ENCODE data around the gene NR3C2. TPM values are rescaled to one million over a fixed set of nuclear protein-coding genes. Genes with fewer than 3 reads are reported as not detected.

NR3C2 gene
- total RNA-seq, 1 donor from 2014 or later: 11.5 TPM

- no peak for TF ChIP-seq CTCF (conservative IDR thresholded peaks at IDR 0.05)
- no peaks in the 10 kb centered on the region for H3K4me1 Mint-ChIP-seq (ENCODE audit: unreplicated experiment)
- no peaks in the 10 kb centered on the region for H3K27me3 Mint-ChIP-seq
- H3K36me3 Mint-ChIP-seq: no peaks in the 10 kb centered on the region
- H3K9me3 Mint-ChIP-seq: no peaks in the 10 kb centered on the region
- H3K4me3 Mint-ChIP-seq: no peak overlapping the region
- H3K27ac Mint-ChIP-seq: no peak overlapping the region
- DNase-seq (ENCODE audit: extremely low spot score, unreplicated experiment): no peak
Observed at GRCh38 chr4:148390311-148390710, 51.9 kb downstream of the NR3C2 start.

- Mint-ChIP-seq H3K9me3 (no peaks in the 10 kb centered on the region), H3K4me1 (ENCODE audit: unreplicated experiment) (peaks cover 8% of the 10 kb centered on the region), H3K27me3 (no peaks in the 10 kb centered on the region), H3K36me3 (no peaks in the 10 kb centered on the region), H3K27ac (no peak overlapping the region), H3K4me3 (no peak overlapping the region)
- DNase-seq (ENCODE audit: extremely low spot score, unreplicated experiment): no peak
- no peak for TF ChIP-seq CTCF (conservative IDR thresholded peaks at IDR 0.05)
Observed at GRCh38 chr4:148380291-148380690, 61.9 kb downstream of the NR3C2 start.

- Mint-ChIP-seq H3K4me3 (no peak overlapping the region), H3K9me3 (no peaks in the 10 kb centered on the region), H3K27ac (no peak overlapping the region), H3K36me3 (no peaks in the 10 kb centered on the region), H3K4me1 (ENCODE audit: unreplicated experiment) (peaks cover 8% of the 10 kb centered on the region), H3K27me3 (no peaks in the 10 kb centered on the region)
- TF ChIP-seq CTCF (conservative IDR thresholded peaks at IDR 0.05): no peak
- DNase-seq (ENCODE audit: extremely low spot score, unreplicated experiment): no peak
Observed at GRCh38 chr4:148376151-148376550, 66.1 kb downstream of the NR3C2 start.

GRCh38 chr4:148375584-148375983 lies 66.6 kb downstream of the NR3C2 start:
- Mint-ChIP-seq H3K27ac (no peak overlapping the region), H3K36me3 (no peaks in the 10 kb centered on the region), H3K4me3 (no peak overlapping the region), H3K27me3 (no peaks in the 10 kb centered on the region), H3K4me1 (ENCODE audit: unreplicated experiment) (peaks cover 8% of the 10 kb centered on the region), H3K9me3 (no peaks in the 10 kb centered on the region)
- no peak for DNase-seq (ENCODE audit: extremely low spot score, unreplicated experiment)
- TF ChIP-seq CTCF (conservative IDR thresholded peaks at IDR 0.05): no peak

GRCh38 chr4:148373093-148373492 lies 69.1 kb downstream of the NR3C2 start:
- no peak for TF ChIP-seq CTCF (conservative IDR thresholded peaks at IDR 0.05)
- no peaks in the 10 kb centered on the region for H3K9me3 Mint-ChIP-seq
- H3K4me1 Mint-ChIP-seq (ENCODE audit: unreplicated experiment): peaks cover 8% of the 10 kb centered on the region
- H3K36me3 Mint-ChIP-seq: no peaks in the 10 kb centered on the region
- H3K4me3 Mint-ChIP-seq: no peak overlapping the region
- no peaks in the 10 kb centered on the region for H3K27me3 Mint-ChIP-seq
- H3K27ac Mint-ChIP-seq: no peak overlapping the region
- no peak for DNase-seq (ENCODE audit: extremely low spot score, unreplicated experiment)

GRCh38 chr4:148369919-148370318 lies 72.3 kb downstream of the NR3C2 start:
- no peak overlapping the region for H3K4me3 Mint-ChIP-seq
- H3K36me3 Mint-ChIP-seq: no peaks in the 10 kb centered on the region

More at GRCh38 chr4:148369919-148370318, 72.3 kb downstream of the NR3C2 start:
- Mint-ChIP-seq H3K27ac (no peak overlapping the region), H3K9me3 (no peaks in the 10 kb centered on the region), H3K4me1 (ENCODE audit: unreplicated experiment) (no peaks in the 10 kb centered on the region), H3K27me3 (no peaks in the 10 kb centered on the region)
- no peak for TF ChIP-seq CTCF (conservative IDR thresholded peaks at IDR 0.05)
- no peak for DNase-seq (ENCODE audit: extremely low spot score, unreplicated experiment)

Measured in type B pancreatic cell (in vitro differentiated cells).